ENCODE data around the gene WBP2.
"Not testable (repeated sequence)": the region's sequence is repeated elsewhere in the genome, so short reads cannot be mapped to it uniquely, and the experiment has no call there.

WBP2 gene

DNA sequence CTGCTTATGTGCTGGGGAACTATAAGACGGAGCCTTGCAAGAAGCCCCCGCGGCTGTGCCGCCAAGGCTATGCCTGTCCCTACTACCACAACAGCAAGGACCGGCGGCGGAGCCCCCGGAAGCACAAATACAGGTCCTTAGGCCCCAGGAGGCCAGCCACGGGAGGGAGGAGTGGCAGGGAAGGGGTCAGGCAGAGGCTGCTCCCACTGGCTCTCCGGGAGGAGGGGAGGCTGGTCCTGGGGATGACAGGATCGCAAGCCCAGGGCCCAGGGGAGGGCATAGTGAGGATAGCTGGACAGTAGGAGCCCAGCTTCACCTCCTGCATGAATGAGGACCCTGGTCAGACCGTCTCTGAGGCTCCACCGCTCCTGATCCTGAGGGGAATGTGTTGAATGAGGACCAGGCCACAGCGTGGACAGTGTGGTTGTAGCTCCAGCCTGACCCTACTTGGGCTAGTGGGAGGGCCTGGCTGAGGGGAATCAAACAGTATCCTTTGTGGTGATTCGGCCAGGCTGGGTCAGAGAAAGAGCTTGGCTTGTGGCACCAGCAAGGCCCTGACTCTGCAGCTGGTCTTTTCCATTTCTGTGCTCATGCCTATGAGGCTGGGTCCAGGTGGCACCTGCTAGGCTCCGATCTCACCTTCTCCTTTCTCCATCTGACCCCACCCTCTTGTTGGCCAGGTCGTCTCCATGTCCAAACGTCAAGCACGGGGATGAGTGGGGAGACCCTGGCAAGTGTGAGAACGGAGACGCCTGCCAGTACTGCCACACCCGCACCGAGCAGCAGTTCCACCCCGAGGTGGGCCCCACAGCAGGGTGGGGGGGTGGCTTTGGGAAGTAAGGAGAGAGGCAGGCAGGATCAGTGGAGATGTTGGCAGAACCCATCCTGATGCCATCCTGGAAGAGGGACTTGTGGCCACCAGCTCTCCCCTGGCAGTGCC lies 41.8 kb downstream of the WBP2 start:
- no peak overlapping the region for H2AFZ ChIP-seq (ENCODE audit: low read length)
- no peaks in the 10 kb centered on the region for H3K79me2 ChIP-seq (ENCODE audit: low read length)
- no peaks in the 10 kb centered on the region for H3K4me1 ChIP-seq (ENCODE audit: low read length)
- H4K20me1 ChIP-seq (ENCODE audit: insufficient read depth, low read length): no peaks in the 10 kb centered on the region
- no peaks in the 10 kb centered on the region for H3K27me3 ChIP-seq (replicated peaks; ENCODE audit: insufficient read depth, low read length)
- no peak overlapping the region for H3K4me2 ChIP-seq (ENCODE audit: low read depth, low read length)
- H3K27ac ChIP-seq (ENCODE audit: low read length): no peak overlapping the region
- no peaks in the 10 kb centered on the region for H3K9me3 ChIP-seq (replicated peaks; ENCODE audit: insufficient read depth, low read length)
- peaks cover 5% of the 10 kb centered on the region; the same call in 1 of the 2 replicates for H3K36me3 ChIP-seq (replicated peaks; ENCODE audit: insufficient read depth, low read length)
- no peaks in the 10 kb centered on the region for H3K9me2 ChIP-seq (replicated peaks; ENCODE audit: insufficient read depth, low read length)
- H3K4me3 ChIP-seq (ENCODE audit: low read length): no peak overlapping the region
- no peak for TF ChIP-seq EZH2 (optimal IDR thresholded peaks at IDR 0.05; ENCODE audit: low read depth, low read length)
- no peak for TF ChIP-seq EZH2phosphoT487 (IDR thresholded peaks at IDR 0.05; ENCODE audit: low read length)
- TF ChIP-seq, protein P1, sequence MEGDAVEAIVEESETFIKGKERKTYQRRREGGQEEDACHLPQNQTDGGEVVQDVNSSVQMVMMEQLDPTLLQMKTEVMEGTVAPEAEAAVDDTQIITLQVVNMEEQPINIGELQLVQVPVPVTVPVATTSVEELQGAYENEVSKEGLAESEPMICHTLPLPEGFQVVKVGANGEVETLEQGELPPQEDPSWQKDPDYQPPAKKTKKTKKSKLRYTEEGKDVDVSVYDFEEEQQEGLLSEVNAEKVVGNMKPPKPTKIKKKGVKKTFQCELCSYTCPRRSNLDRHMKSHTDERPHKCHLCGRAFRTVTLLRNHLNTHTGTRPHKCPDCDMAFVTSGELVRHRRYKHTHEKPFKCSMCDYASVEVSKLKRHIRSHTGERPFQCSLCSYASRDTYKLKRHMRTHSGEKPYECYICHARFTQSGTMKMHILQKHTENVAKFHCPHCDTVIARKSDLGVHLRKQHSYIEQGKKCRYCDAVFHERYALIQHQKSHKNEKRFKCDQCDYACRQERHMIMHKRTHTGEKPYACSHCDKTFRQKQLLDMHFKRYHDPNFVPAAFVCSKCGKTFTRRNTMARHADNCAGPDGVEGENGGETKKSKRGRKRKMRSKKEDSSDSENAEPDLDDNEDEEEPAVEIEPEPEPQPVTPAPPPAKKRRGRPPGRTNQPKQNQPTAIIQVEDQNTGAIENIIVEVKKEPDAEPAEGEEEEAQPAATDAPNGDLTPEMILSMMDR (IDR thresholded peaks at IDR 0.05; ENCODE audit: low read length): no peak
- H3K9ac ChIP-seq (ENCODE audit: low read length): no peak overlapping the region
- no peaks in the 10 kb centered on the region for H3F3A ChIP-seq (ENCODE audit: insufficient read depth, low read length)
- DNase-seq: no peak

GRCh38 chr17:75812096-75813013 lies 42.8 kb downstream of the WBP2 start:
- H4K20me1 ChIP-seq (ENCODE audit: insufficient read depth, low read length): no peaks in the 10 kb centered on the region
- peaks cover 5% of the 10 kb centered on the region; the same call in 1 of the 2 replicates for H3K36me3 ChIP-seq (replicated peaks; ENCODE audit: insufficient read depth, low read length)
- no peak overlapping the region for H3K27ac ChIP-seq (ENCODE audit: low read length)
- no peaks in the 10 kb centered on the region for H3K79me2 ChIP-seq (ENCODE audit: low read length)
- no peak overlapping the region for H3K4me2 ChIP-seq (ENCODE audit: low read depth, low read length)
- no peaks in the 10 kb centered on the region for H3K27me3 ChIP-seq (replicated peaks; ENCODE audit: insufficient read depth, low read length)
- H3K9me2 ChIP-seq (replicated peaks; ENCODE audit: insufficient read depth, low read length): no peaks in the 10 kb centered on the region
- no peaks in the 10 kb centered on the region for H3F3A ChIP-seq (ENCODE audit: insufficient read depth, low read length)
- H3K9me3 ChIP-seq (replicated peaks; ENCODE audit: insufficient read depth, low read length): no peaks in the 10 kb centered on the region
- DNase-seq: no peak
- TF ChIP-seq EZH2phosphoT487 (IDR thresholded peaks at IDR 0.05; ENCODE audit: low read length): no peak
- TF ChIP-seq, protein P1 (IDR thresholded peaks at IDR 0.05; ENCODE audit: low read length): no peak
- TF ChIP-seq EZH2 (optimal IDR thresholded peaks at IDR 0.05; ENCODE audit: low read depth, low read length): no peak
- H3K4me3 ChIP-seq (ENCODE audit: low read length): no peak overlapping the region
- H3K9ac ChIP-seq (ENCODE audit: low read length): no peak overlapping the region
- no peak overlapping the region for H2AFZ ChIP-seq (ENCODE audit: low read length)
- H3K4me1 ChIP-seq (ENCODE audit: low read length): no peaks in the 10 kb centered on the region

- no peak overlapping the region for H3K27ac ChIP-seq (ENCODE audit: low read length)
- no peaks in the 10 kb centered on the region for H3K79me2 ChIP-seq (ENCODE audit: low read length)
- H2AFZ ChIP-seq (ENCODE audit: low read length): no peak overlapping the region
- H3K4me1 ChIP-seq (ENCODE audit: low read length): no peaks in the 10 kb centered on the region
- H3K9me3 ChIP-seq (replicated peaks; ENCODE audit: insufficient read depth, low read length): no peaks in the 10 kb centered on the region
- H3K9ac ChIP-seq (ENCODE audit: low read length): no peak overlapping the region
- no peak for DNase-seq
- TF ChIP-seq EZH2phosphoT487 (IDR thresholded peaks at IDR 0.05; ENCODE audit: low read length) (no peak), EZH2 (optimal IDR thresholded peaks at IDR 0.05; ENCODE audit: low read depth, low read length) (no peak)
- TF ChIP-seq, protein P1 (IDR thresholded peaks at IDR 0.05; ENCODE audit: low read length): no peak
- H3K27me3 ChIP-seq (replicated peaks; ENCODE audit: insufficient read depth, low read length): no peaks in the 10 kb centered on the region
- peaks cover 5% of the 10 kb centered on the region; the same call in 1 of the 2 replicates for H3K36me3 ChIP-seq (replicated peaks; ENCODE audit: insufficient read depth, low read length)
- no peak overlapping the region for H3K4me3 ChIP-seq (ENCODE audit: low read length)
- no peaks in the 10 kb centered on the region for H4K20me1 ChIP-seq (ENCODE audit: insufficient read depth, low read length)
- H3K4me2 ChIP-seq (ENCODE audit: low read depth, low read length): no peak overlapping the region
- no peaks in the 10 kb centered on the region for H3F3A ChIP-seq (ENCODE audit: insufficient read depth, low read length)
- H3K9me2 ChIP-seq (replicated peaks; ENCODE audit: insufficient read depth, low read length): no peaks in the 10 kb centered on the region
These were observed 44.0 kb downstream of the WBP2 start for GRCh38 chr17:75811174-75811573.

DNA sequence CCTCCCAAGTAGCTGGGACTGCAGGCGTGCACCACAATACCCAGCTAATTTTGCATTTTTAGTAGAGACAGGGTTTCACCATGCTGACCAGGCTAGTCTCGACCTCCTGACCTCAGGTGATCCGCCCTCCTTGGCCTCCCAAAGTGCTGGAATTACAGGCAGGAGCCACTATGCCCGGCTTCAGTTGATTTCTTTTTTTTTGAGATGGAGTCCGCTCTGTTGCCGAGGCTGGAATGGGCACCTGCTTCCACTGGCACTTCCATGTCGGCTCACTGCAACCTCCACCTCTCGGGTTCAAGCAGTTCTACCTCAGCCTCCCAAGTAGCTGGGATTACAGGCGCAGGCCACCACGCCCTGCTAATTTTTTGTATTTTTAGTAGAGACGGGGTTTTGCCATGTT lies 44.4 kb downstream of the WBP2 start:
- H3K27me3 ChIP-seq (replicated peaks; ENCODE audit: insufficient read depth, low read length); H3K36me3 ChIP-seq (replicated peaks; ENCODE audit: insufficient read depth, low read length); H3K4me1 ChIP-seq (ENCODE audit: low read length): not testable (repeated sequence)

More for the DNA sequence above, 44.4 kb downstream of the WBP2 start:
- H3K9me3 ChIP-seq (replicated peaks; ENCODE audit: insufficient read depth, low read length); H3K4me3 ChIP-seq (ENCODE audit: low read length); H3K9ac ChIP-seq (ENCODE audit: low read length); H2AFZ ChIP-seq (ENCODE audit: low read length); H3K9me2 ChIP-seq (replicated peaks; ENCODE audit: insufficient read depth, low read length); DNase-seq; H4K20me1 ChIP-seq (ENCODE audit: insufficient read depth, low read length); H3K4me2 ChIP-seq (ENCODE audit: low read depth, low read length); H3K27ac ChIP-seq (ENCODE audit: low read length); H3K79me2 ChIP-seq (ENCODE audit: low read length); H3F3A ChIP-seq (ENCODE audit: insufficient read depth, low read length): not testable (repeated sequence)

Data from MM.1S (cell line).